ENCODE results near the gene IDI2. TPM values are rescaled to one million over a fixed set of nuclear protein-coding genes. Genes with fewer than 3 reads are reported as not detected.

Gene IDI2
- total and polyA plus RNA-seq, 2 experiments from 2014 or later = 0.29 to 0.33 TPM

GRCh38 chr10:1003884-1004670 lies 21.6 kb downstream of the IDI2 start:
- Histone ChIP-seq H3K79me2 (peaks cover 21% of the 10 kb centered on the region), H3K4me3 (no peak overlapping the region), H2AFZ (no peak overlapping the region), H4K20me1 (ENCODE audit: insufficient read depth, poor library complexity, severe bottlenecking) (no peaks in the 10 kb centered on the region), H3K9me3 (ENCODE audit: low read depth) (peaks cover 12% of the 10 kb centered on the region), H3K9me2 (replicated peaks; ENCODE audit: insufficient read depth) (no peaks in the 10 kb centered on the region), H3K36me3 (replicated peaks; ENCODE audit: insufficient read depth, low read depth) (peaks cover 20% of the 10 kb centered on the region), H3K4me1 (ENCODE audit: insufficient read depth) (no peaks in the 10 kb centered on the region), H3K27me3 (no peaks in the 10 kb centered on the region), H3K4me2 (no peak overlapping the region), H3K27ac (no peak overlapping the region)
- no peak for TF ChIP-seq EZH2phosphoT487 (IDR thresholded peaks at IDR 0.05; ENCODE audit: low read depth, severe bottlenecking, unreplicated experiment)
- TF ChIP-seq CTCF (IDR thresholded peaks at IDR 0.05; ENCODE audit: poor library complexity) = no peak
- TF ChIP-seq EZH2 (IDR thresholded peaks at IDR 0.05; ENCODE audit: borderline replicate concordance) = no peak
- 97% methylated on average over 9 of the region's 9 CpGs for WGBS (ENCODE audit: low lambda C conversion rate, missing lambda C conversion rate)
- DNase-seq (ENCODE audit: low spot score) = no peak

- Histone ChIP-seq H3K36me3 (replicated peaks; ENCODE audit: insufficient read depth, low read depth) (peaks cover 20% of the 10 kb centered on the region), H3K4me3 (no peak overlapping the region), H3K9me3 (ENCODE audit: low read depth) (peaks cover 12% of the 10 kb centered on the region), H3K4me2 (no peak overlapping the region), H4K20me1 (ENCODE audit: insufficient read depth, poor library complexity, severe bottlenecking) (no peaks in the 10 kb centered on the region), H3K27ac (no peak overlapping the region), H3K4me1 (ENCODE audit: insufficient read depth) (no peaks in the 10 kb centered on the region), H2AFZ (no peak overlapping the region), H3K27me3 (no peaks in the 10 kb centered on the region), H3K79me2 (peaks cover 21% of the 10 kb centered on the region), H3K9me2 (replicated peaks; ENCODE audit: insufficient read depth) (no peaks in the 10 kb centered on the region)
- over 99% methylated on average over 5 of the region's 5 CpGs for WGBS (ENCODE audit: low lambda C conversion rate, missing lambda C conversion rate)
- TF ChIP-seq EZH2 (IDR thresholded peaks at IDR 0.05; ENCODE audit: borderline replicate concordance) (no peak), CTCF (IDR thresholded peaks at IDR 0.05; ENCODE audit: poor library complexity) (no peak), EZH2phosphoT487 (IDR thresholded peaks at IDR 0.05; ENCODE audit: low read depth, severe bottlenecking, unreplicated experiment) (no peak)
- DNase-seq (ENCODE audit: low spot score) = no peak
These were observed 23.1 kb downstream of the IDI2 start for GRCh38 chr10:1002425-1003006.

GRCh38 chr10:997266-998022 lies 28.2 kb downstream of the IDI2 start:
- 88% methylated on average over 19 of the region's 19 CpGs for WGBS (ENCODE audit: low lambda C conversion rate, missing lambda C conversion rate)
- no peak for TF ChIP-seq CTCF (IDR thresholded peaks at IDR 0.05; ENCODE audit: poor library complexity)
- TF ChIP-seq EZH2 (IDR thresholded peaks at IDR 0.05; ENCODE audit: borderline replicate concordance) = no peak
- no peak for TF ChIP-seq EZH2phosphoT487 (IDR thresholded peaks at IDR 0.05; ENCODE audit: low read depth, severe bottlenecking, unreplicated experiment)
- Histone ChIP-seq H3K4me1 (ENCODE audit: insufficient read depth) (no peaks in the 10 kb centered on the region), H3K4me3 (no peak overlapping the region), H3K9me2 (replicated peaks; ENCODE audit: insufficient read depth) (no peaks in the 10 kb centered on the region), H3K79me2 (peaks cover 39% of the 10 kb centered on the region), H3K9me3 (ENCODE audit: low read depth) (peaks cover 5% of the 10 kb centered on the region), H3K27ac (no peak overlapping the region), H3K27me3 (no peaks in the 10 kb centered on the region), H3K4me2 (no peak overlapping the region), H3K36me3 (replicated peaks; ENCODE audit: insufficient read depth, low read depth) (peaks cover 14% of the 10 kb centered on the region), H2AFZ (no peak overlapping the region), H4K20me1 (ENCODE audit: insufficient read depth, poor library complexity, severe bottlenecking) (peaks cover 4% of the 10 kb centered on the region)
- no peak for DNase-seq (ENCODE audit: low spot score)
